Skeletal muscle satellite cell (primary cell): Measurements from ENCODE around the gene SDK1.
"Not testable (repeated sequence)": the region's sequence is repeated elsewhere in the genome, so short reads cannot be mapped to it uniquely, and the experiment has no call there.

Experiments
- H3K27me3 ChIP-seq: 2 replicates; pipeline ENCODE4 v1.7.0; 2013; ENCODE audit warnings: low read length; ENCODE audit not compliant: control insufficient read depth, insufficient read depth
- H3K36me3 ChIP-seq: 2 replicates; pipeline ENCODE4 v1.7.0; 2013; ENCODE audit warnings: mild to moderate bottlenecking, control low read depth, low read length; ENCODE audit not compliant: insufficient read depth
- H3K4me1 ChIP-seq: 2 replicates; pipeline ENCODE4 v1.7.0; 2013; ENCODE audit warnings: low read length; ENCODE audit not compliant: control insufficient read depth, insufficient read depth
- H3K4me2 ChIP-seq: 2 replicates; pipeline ENCODE4 v1.7.0; 2013; ENCODE audit warnings: mild to moderate bottlenecking, low read length
- H3K4me3 ChIP-seq: 2 replicates; pipeline ENCODE4 v1.7.0; 2013; ENCODE audit warnings: low read length
- H3K9ac ChIP-seq: 2 replicates; pipeline ENCODE4 v1.7.0; 2013; ENCODE audit warnings: mild to moderate bottlenecking, low read depth, low read length, moderate library complexity
- H3K9me3 ChIP-seq: replicated peaks from 2 replicates; pipeline ENCODE4 v1.7.0; 2013; ENCODE audit warnings: mild to moderate bottlenecking, control low read depth, low read length

The SDK1 gene

DNA sequence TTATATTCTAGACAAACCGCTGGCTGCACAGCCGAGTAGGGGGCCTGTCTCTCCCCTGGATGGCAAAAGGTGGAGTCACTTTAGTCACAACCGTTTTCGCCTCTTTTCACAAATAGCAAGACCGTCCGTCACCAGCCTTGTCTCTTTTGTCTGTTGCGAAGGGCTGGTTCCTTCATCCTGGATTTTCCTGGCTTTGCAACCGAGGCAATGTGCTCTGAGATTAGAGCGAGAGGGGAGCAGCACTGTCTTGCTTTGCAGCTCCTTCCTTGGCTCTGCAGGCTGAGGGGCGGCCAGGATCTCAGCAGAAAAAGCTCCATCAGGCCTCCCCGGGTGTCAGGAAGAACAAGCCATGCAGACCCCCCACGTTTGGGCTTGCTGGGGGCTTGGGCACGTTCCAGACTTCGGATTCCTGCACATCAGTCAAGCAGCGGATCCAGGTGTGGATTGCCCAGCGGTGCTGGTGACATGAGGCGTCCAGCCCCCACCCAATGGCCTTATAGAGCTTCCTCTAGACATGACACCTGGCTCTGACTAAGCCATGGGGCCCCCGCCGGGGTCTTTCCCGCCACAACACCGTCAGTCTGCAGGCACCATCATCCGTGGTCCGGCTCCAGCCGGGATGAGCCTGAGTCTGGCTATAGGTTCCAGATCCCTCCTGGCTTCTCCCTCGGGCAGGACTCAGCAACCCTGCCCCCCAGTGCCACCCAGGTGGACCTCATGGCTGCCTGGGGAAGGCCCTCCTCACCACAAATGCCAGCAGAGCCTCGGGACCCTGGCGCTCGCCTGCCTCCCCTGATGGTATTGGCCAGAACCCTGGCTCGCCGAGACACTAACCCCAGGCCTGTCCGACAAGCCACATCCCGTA lies 913.5 kb downstream of the SDK1 start:
- H3K4me2 ChIP-seq: no peak overlapping the region
- H3K4me3 ChIP-seq: no peak overlapping the region
- no peaks in the 10 kb centered on the region for H3K9me3 ChIP-seq
- H3K27me3 ChIP-seq: no peaks in the 10 kb centered on the region
- H3K9ac ChIP-seq: no peak overlapping the region
- H3K4me1 ChIP-seq: no peaks in the 10 kb centered on the region
- H3K36me3 ChIP-seq: no peaks in the 10 kb centered on the region

DNA sequence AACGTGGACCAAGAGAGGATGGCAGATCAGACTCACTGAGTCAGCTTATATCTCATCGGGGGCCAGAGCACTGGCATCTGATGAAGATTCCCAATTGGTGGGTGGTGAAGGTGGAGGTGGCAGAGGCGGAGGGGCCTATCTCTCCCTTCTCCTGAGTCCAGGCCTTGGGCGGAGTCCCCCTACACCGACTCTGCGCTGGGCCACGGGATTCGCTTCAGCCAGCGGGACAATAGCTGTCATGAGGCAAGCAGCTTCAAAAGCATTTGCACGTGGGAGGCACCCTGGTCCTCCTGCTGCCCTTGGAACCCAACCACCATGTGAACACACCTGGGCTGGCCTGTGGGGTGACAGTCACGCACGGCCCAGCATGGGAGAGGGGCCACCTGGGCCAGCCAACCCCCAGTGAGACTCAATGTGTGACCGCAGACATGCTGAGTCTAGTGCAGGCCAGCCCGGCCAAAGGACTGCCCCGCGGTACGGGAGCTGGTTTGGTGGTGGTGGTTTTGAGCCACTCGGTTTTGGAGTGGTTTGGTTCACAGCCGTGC lies 914.2 kb downstream of the SDK1 start:
- H3K9ac ChIP-seq: no peak overlapping the region
- no peaks in the 10 kb centered on the region for H3K4me1 ChIP-seq
- no peaks in the 10 kb centered on the region for H3K9me3 ChIP-seq

DNA sequence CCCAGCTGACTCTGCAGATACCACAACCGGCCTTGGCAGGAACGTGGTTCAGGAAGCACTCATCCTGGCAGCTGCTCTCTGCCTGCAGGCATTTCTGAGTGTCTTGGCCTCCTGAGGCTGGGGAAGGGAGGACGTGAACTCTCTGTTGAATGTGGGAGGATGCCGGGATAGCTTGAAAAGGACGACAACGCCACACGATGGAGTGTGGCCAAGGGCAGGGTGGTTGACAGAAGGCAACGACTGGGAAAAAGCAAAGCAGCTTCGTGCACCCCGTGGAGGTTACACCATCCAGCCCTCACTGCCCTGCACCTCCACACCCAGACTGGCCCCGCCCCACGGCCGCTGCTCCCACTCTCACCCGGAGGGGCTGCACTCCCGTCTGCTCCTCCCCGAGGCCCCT lies 915.0 kb downstream of the SDK1 start:
- Histone ChIP-seq H3K4me2 (no peak overlapping the region), H3K4me1 (no peaks in the 10 kb centered on the region), H3K9me3 (no peaks in the 10 kb centered on the region), H3K4me3 (no peak overlapping the region), H3K9ac (no peak overlapping the region), H3K36me3 (no peaks in the 10 kb centered on the region), H3K27me3 (no peaks in the 10 kb centered on the region)

More for the DNA sequence above, 914.2 kb downstream of the SDK1 start:
- Histone ChIP-seq H3K36me3 (no peaks in the 10 kb centered on the region), H3K4me2 (no peak overlapping the region), H3K4me3 (no peak overlapping the region), H3K27me3 (no peaks in the 10 kb centered on the region)

DNA sequence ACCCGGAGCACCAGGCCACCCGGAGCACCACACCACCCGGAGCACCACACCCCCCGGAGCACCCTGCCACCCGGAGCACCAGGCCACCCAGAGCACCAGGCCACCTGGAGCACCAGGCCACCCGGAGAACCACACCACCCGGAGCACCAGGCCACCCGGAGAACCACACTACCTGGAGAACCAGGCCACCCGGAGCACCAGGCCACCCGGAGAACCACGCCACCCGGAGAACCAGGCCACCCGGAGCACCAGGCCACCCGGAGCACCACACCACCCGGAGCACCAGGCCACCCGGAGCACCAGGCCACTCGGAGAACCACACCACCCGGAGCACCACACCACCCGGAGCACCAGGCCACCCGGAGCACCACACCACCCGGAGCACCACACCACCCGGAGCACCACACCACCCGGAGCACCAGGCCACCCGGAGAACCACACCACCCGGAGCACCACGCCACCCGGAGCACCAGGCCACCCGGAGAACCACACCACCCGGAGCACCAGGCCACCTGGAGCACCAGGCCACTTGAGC lies 916.1 kb downstream of the SDK1 start:
- H3K4me3 ChIP-seq, H3K27me3 ChIP-seq, H3K9ac ChIP-seq, H3K4me1 ChIP-seq, H3K36me3 ChIP-seq, H3K4me2 ChIP-seq, H3K9me3 ChIP-seq: not testable (repeated sequence)

DNA sequence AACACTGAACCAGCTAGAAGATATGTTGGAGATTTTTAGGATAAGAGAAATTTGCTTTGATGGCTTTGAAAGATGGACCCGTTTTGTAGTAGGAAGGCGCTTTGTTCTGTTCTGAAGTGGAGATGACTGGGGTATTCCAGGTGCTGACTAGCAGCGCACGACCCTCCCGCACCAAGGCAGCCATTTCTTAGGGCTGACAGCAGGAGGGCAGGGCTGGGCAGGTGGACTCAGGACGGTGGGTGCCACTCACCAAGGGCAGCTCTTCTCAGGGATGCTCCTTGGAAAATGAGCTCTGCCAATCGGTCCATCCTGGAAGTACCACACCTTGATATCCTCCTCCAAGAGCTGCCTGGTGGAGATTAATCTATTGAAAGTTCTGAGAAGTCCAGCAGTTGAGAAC lies 917.4 kb downstream of the SDK1 start:
- Histone ChIP-seq H3K27me3 (no peaks in the 10 kb centered on the region), H3K9me3 (no peaks in the 10 kb centered on the region), H3K4me2 (no peak overlapping the region)

DNA sequence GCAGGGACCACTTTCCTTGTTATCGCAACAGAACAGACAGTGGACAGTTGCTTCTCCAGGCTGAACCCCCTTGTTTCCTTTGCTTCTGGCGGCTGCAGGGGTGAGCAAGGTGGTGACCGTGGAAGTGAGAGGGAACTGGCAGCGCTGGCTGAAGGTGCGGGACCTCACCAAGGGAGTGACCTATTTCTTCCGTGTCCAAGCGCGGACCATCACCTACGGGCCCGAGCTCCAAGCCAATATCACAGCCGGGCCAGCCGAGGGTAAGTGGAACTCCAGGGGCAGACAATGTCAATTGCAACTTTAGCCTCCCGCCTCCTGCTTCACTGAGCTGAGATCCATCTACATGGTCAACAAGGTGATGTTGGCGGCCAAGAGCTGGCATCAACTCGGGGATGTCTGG lies 919.0 kb downstream of the SDK1 start:
- H3K9me3 ChIP-seq: no peaks in the 10 kb centered on the region
- no peak overlapping the region for H3K9ac ChIP-seq

More for the DNA sequence above, 917.4 kb downstream of the SDK1 start:
- no peak overlapping the region for H3K4me3 ChIP-seq
- no peaks in the 10 kb centered on the region for H3K36me3 ChIP-seq
- H3K4me1 ChIP-seq: no peaks in the 10 kb centered on the region
- H3K9ac ChIP-seq: no peak overlapping the region

DNA sequence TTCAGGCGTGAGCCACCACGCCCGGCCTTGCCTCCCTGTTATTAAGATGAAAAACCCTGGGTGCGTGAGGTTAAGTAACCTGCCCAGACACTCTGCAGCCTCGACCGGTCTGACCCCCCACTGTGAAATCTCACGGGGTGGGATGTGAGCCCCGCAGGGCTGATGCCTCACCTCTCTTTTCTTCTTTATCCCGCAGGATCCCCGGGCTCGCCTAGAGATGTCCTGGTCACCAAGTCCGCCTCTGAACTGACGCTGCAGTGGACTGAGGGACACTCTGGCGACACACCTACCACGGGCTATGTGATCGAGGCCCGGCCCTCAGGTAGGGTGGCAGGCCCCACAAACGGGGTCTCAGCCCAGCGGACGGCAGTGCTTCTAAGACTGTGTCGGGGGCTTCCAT lies 920.0 kb downstream of the SDK1 start:
- no peaks in the 10 kb centered on the region for H3K36me3 ChIP-seq
- H3K9ac ChIP-seq: no peak overlapping the region
- H3K4me1 ChIP-seq: no peaks in the 10 kb centered on the region
- no peak overlapping the region for H3K4me3 ChIP-seq
- H3K9me3 ChIP-seq: no peaks in the 10 kb centered on the region
- no peak overlapping the region for H3K4me2 ChIP-seq
- no peaks in the 10 kb centered on the region for H3K27me3 ChIP-seq

More for the DNA sequence above, 919.0 kb downstream of the SDK1 start:
- H3K4me2 ChIP-seq: no peak overlapping the region
- no peaks in the 10 kb centered on the region for H3K36me3 ChIP-seq
- no peaks in the 10 kb centered on the region for H3K27me3 ChIP-seq
- no peaks in the 10 kb centered on the region for H3K4me1 ChIP-seq
- H3K4me3 ChIP-seq: no peak overlapping the region

DNA sequence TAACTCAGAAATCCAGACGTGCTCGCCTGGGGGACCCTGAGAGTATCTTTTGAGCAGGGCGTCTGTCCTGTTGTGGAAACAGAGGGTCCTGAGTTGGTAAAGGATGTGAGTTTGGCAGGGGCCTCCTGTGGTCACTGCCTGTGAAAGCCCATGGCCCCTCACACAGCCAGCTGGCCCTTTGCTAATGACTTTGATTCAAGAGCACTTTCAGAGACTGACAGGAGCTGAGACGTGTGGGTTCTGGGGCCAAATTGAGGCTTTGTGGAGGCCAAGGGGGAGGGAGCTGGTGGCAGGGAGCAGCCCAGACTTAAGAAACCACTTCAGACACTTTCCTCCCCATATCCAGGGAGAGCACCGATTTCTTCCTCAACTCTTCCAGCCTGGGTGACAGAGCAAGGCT lies 921.6 kb downstream of the SDK1 start:
- Histone ChIP-seq H3K4me3 (no peak overlapping the region), H3K27me3 (no peaks in the 10 kb centered on the region), H3K36me3 (no peaks in the 10 kb centered on the region), H3K9me3 (no peaks in the 10 kb centered on the region), H3K4me2 (no peak overlapping the region), H3K9ac (no peak overlapping the region), H3K4me1 (peaks cover 4% of the 10 kb centered on the region)

DNA sequence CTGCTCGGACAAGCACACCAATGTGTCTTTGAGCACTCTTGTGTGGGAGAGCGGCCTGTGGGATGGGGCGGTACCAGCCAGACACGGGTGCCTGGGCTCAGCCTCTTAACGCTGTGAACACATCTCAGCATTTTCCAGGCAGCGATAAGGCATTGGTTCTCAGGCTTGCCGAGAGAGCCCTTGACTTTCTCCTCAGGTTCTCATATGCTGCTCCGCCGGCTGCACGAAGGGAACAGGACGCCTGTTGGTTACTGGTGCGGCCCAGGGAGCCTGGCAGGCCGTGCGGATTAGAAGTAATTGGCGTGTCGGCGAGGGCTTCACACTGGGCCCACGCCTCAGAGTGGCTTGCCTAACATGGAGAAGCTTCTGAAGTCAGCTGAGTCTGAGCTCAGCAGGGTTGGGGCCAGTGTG lies 924.3 kb downstream of the SDK1 start:
- H3K27me3 ChIP-seq: no peaks in the 10 kb centered on the region
- no peak overlapping the region for H3K9ac ChIP-seq
- no peak overlapping the region for H3K4me2 ChIP-seq
- H3K36me3 ChIP-seq: no peaks in the 10 kb centered on the region
- H3K4me1 ChIP-seq: peaks cover 9% of the 10 kb centered on the region
- H3K9me3 ChIP-seq: no peaks in the 10 kb centered on the region
- no peak overlapping the region for H3K4me3 ChIP-seq

DNA sequence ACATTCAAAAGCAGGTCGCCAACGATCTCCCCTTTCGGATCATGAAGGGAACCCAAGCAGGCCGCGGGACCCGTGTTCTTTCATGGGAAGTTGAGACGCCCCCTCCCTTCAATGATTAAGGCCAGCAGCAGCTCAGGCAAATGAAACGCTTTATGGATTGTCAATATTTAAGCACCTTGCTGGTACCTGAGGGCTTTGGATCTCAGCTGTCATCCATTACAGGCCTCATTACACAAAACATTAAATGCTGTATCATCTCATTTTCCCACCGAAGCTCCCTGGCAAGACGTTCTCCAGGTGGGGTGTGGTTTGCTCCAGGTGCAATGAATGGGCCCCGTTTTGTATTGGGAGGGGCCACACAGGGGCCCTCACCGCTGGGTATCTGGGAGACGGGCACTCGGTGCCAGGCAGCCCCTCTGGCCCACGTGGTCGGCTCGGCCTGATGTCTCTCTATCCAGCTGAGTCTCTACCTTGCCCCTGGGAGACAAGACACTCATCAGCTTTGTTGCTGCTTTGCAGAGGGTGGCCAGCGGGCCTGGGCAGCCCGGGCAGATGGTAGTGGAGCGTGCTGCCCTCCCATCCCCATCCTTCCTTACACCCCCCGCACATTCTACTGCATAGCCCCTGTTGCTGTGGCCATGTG lies 925.0 kb downstream of the SDK1 start:
- peaks cover 9% of the 10 kb centered on the region for H3K4me1 ChIP-seq
- no peaks in the 10 kb centered on the region for H3K27me3 ChIP-seq
- H3K9me3 ChIP-seq: no peaks in the 10 kb centered on the region
- no peaks in the 10 kb centered on the region for H3K36me3 ChIP-seq
- H3K4me3 ChIP-seq: no peak overlapping the region
- no peak overlapping the region for H3K4me2 ChIP-seq
- no peak overlapping the region for H3K9ac ChIP-seq

DNA sequence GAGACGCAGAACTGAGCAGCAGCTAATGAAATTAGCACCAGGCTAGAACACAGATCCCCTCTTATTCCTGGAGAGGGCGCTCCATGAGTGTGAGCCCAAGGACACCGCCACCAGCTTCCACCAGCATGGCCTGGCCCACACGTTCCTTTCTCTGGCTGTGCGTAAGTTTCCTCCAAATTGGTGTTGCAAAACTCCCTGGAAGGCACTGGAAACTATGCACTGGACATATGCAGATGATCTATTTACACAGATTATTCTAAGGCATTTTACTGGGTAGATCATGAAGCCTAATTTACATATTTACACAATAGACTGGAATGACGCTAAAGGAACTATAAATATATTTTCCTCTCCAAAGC lies 925.5 kb downstream of the SDK1 start:
- no peaks in the 10 kb centered on the region for H3K9me3 ChIP-seq
- no peaks in the 10 kb centered on the region for H3K27me3 ChIP-seq

More for the DNA sequence above, 925.5 kb downstream of the SDK1 start:
- Histone ChIP-seq H3K4me1 (peaks cover 9% of the 10 kb centered on the region), H3K4me3 (no peak overlapping the region), H3K4me2 (no peak overlapping the region), H3K36me3 (no peaks in the 10 kb centered on the region), H3K9ac (no peak overlapping the region)
